ENCODE results near the gene PLAGL2. TPM values are rescaled to one million over a fixed set of nuclear protein-coding genes. Genes with fewer than 3 reads are reported as not detected.

Gene PLAGL2
- polyA plus RNA-seq, 1 donor from 2014 or later: 2.7 TPM

DNA sequence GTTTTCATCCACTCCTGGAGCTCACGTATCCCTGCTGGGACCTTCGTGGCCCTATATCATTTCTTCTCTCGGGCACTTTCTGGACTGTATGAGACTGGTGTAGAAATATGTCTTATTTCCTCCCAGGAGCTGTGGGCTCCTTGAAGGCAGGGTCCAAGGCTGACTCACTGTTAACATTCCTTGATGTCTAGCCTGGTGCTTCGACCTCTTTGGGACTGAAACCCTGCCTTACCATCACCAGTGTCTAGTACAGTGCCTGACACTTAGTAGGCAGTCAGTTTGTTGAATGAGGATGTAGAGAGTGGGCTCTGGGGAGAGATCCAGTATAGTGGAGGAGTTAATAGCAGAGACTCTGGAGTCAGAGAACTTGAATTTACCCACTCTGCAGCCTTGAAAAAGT, 23.7 kb upstream of the PLAGL2 start:
- Histone ChIP-seq H3K79me2 (replicated peaks; ENCODE audit: insufficient read depth, low read length) (no peaks in the 10 kb centered on the region), H2AFZ (ENCODE audit: low read depth, low read length) (no peak overlapping the region), H3K27ac (ENCODE audit: low read length) (no peak overlapping the region), H3K4me3 (ENCODE audit: low read length) (no peak overlapping the region), H3F3A (ENCODE audit: insufficient read depth, low read length, poor library complexity, severe bottlenecking) (no peaks in the 10 kb centered on the region), H3K9me2 (ENCODE audit: insufficient read depth, low read length) (no peaks in the 10 kb centered on the region), H3K9me3 (ENCODE audit: low read length) (no peaks in the 10 kb centered on the region), H4K20me1 (ENCODE audit: insufficient read depth) (no peaks in the 10 kb centered on the region), H3K36me3 (ENCODE audit: insufficient read depth, low read length) (peaks cover 23% of the 10 kb centered on the region), H3K4me2 (ENCODE audit: low read length) (no peak overlapping the region), H3K9ac (ENCODE audit: low read length) (no peak overlapping the region), H3K27me3 (ENCODE audit: insufficient read depth, low read depth, low read length) (no peaks in the 10 kb centered on the region)
- TF ChIP-seq, protein P1, sequence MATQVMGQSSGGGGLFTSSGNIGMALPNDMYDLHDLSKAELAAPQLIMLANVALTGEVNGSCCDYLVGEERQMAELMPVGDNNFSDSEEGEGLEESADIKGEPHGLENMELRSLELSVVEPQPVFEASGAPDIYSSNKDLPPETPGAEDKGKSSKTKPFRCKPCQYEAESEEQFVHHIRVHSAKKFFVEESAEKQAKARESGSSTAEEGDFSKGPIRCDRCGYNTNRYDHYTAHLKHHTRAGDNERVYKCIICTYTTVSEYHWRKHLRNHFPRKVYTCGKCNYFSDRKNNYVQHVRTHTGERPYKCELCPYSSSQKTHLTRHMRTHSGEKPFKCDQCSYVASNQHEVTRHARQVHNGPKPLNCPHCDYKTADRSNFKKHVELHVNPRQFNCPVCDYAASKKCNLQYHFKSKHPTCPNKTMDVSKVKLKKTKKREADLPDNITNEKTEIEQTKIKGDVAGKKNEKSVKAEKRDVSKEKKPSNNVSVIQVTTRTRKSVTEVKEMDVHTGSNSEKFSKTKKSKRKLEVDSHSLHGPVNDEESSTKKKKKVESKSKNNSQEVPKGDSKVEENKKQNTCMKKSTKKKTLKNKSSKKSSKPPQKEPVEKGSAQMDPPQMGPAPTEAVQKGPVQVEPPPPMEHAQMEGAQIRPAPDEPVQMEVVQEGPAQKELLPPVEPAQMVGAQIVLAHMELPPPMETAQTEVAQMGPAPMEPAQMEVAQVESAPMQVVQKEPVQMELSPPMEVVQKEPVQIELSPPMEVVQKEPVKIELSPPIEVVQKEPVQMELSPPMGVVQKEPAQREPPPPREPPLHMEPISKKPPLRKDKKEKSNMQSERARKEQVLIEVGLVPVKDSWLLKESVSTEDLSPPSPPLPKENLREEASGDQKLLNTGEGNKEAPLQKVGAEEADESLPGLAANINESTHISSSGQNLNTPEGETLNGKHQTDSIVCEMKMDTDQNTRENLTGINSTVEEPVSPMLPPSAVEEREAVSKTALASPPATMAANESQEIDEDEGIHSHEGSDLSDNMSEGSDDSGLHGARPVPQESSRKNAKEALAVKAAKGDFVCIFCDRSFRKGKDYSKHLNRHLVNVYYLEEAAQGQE (IDR thresholded peaks at IDR 0.05; ENCODE audit: borderline replicate concordance): no peak
- TF ChIP-seq RAD21 (conservative IDR thresholded peaks at IDR 0.05) (no peak), SMC3 (conservative IDR thresholded peaks at IDR 0.05; ENCODE audit: poor library complexity) (no peak), EP300 (conservative IDR thresholded peaks at IDR 0.05; ENCODE audit: poor library complexity, severe bottlenecking) (no peak)

DNA sequence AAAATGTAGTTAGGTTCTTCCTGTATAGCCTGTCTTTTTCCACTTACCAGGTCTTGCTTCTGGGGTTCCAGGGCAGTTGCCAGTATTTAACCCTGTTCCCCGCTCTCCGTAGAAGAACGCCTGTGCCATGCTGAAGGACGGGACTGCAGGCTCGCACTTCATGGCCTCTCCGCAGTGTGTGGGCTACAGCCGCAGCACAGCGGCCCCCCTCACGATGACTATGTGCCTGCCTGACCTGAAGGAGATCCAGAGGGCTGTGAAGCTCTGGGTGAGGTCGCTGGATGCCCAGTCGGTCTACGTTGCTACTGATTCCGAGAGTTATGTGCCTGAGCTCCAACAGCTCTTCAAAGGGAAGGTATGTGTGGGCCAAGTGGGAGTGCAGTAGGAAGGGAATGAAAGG, 23.2 kb upstream of the PLAGL2 start:
- Histone ChIP-seq H3K9ac (ENCODE audit: low read length) (no peak overlapping the region), H3K36me3 (ENCODE audit: insufficient read depth, low read length) (peaks cover 23% of the 10 kb centered on the region), H2AFZ (ENCODE audit: low read depth, low read length) (no peak overlapping the region), H3K9me2 (ENCODE audit: insufficient read depth, low read length) (no peaks in the 10 kb centered on the region), H4K20me1 (ENCODE audit: insufficient read depth) (no peaks in the 10 kb centered on the region), H3K4me3 (ENCODE audit: low read length) (no peak overlapping the region), H3K27me3 (ENCODE audit: insufficient read depth, low read depth, low read length) (no peaks in the 10 kb centered on the region), H3K79me2 (replicated peaks; ENCODE audit: insufficient read depth, low read length) (no peaks in the 10 kb centered on the region), H3K27ac (ENCODE audit: low read length) (no peak overlapping the region), H3K4me2 (ENCODE audit: low read length) (no peak overlapping the region), H3K9me3 (ENCODE audit: low read length) (no peaks in the 10 kb centered on the region), H3F3A (ENCODE audit: insufficient read depth, low read length, poor library complexity, severe bottlenecking) (no peaks in the 10 kb centered on the region)
- no peak for TF ChIP-seq MXI1 (conservative IDR thresholded peaks at IDR 0.05; ENCODE audit: poor library complexity, severe bottlenecking)
- no peak for TF ChIP-seq POLR2AphosphoS5 (IDR thresholded peaks at IDR 0.05)
- no peak for TF ChIP-seq RAD21 (conservative IDR thresholded peaks at IDR 0.05)
- no peak for TF ChIP-seq SMC3 (conservative IDR thresholded peaks at IDR 0.05; ENCODE audit: poor library complexity)
- TF ChIP-seq EZH2 (IDR thresholded peaks at IDR 0.05; ENCODE audit: borderline replicate concordance, insufficient read depth, low read length, poor library complexity, severe bottlenecking): no peak
- no peak for TF ChIP-seq TAF1 (IDR thresholded peaks at IDR 0.05; ENCODE audit: low read depth)
- TF ChIP-seq, protein P2, sequence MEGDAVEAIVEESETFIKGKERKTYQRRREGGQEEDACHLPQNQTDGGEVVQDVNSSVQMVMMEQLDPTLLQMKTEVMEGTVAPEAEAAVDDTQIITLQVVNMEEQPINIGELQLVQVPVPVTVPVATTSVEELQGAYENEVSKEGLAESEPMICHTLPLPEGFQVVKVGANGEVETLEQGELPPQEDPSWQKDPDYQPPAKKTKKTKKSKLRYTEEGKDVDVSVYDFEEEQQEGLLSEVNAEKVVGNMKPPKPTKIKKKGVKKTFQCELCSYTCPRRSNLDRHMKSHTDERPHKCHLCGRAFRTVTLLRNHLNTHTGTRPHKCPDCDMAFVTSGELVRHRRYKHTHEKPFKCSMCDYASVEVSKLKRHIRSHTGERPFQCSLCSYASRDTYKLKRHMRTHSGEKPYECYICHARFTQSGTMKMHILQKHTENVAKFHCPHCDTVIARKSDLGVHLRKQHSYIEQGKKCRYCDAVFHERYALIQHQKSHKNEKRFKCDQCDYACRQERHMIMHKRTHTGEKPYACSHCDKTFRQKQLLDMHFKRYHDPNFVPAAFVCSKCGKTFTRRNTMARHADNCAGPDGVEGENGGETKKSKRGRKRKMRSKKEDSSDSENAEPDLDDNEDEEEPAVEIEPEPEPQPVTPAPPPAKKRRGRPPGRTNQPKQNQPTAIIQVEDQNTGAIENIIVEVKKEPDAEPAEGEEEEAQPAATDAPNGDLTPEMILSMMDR (IDR thresholded peaks at IDR 0.05; ENCODE audit: poor library complexity, severe bottlenecking): no peak
- TF ChIP-seq EP300 (conservative IDR thresholded peaks at IDR 0.05; ENCODE audit: poor library complexity, severe bottlenecking): no peak
- TF ChIP-seq, protein P1 (IDR thresholded peaks at IDR 0.05; ENCODE audit: borderline replicate concordance): no peak

All from neural cell (in vitro differentiated cells).